OCI-LY7 (cell line): Measurements from ENCODE around the gene RPL32. TPM values are rescaled to one million over a fixed set of nuclear protein-coding genes. Genes with fewer than 3 reads are reported as not detected.

Experiments used
- BruUV-seq: library from RNA; stranded (reverse); fragments of 400-500 nt; replicated peaks from 2 replicates; lab custom pipeline; 2021; lab: Mats Ljungman, UMichigan
- CTCF ChIA-PET: fragments of 300-600 bp; sonication (Branson Sonifier 250); formaldehyde crosslinking; loops from one replicate; lab custom pipeline; 2022; ENCODE audit warnings: antibody characterized with exemption; ENCODE audit not compliant: unreplicated experiment; lab: Charles Lee
- POLR2A ChIA-PET: fragments of 300-600 bp; sonication (Branson Sonifier 250); formaldehyde crosslinking; loops from one replicate; lab custom pipeline; 2022; ENCODE audit warnings: antibody characterized with exemption; lab: Charles Lee
- DNase-seq: peaks from one replicate; pipeline ENCODE4 v3.0.0-alpha.2; 2015; ENCODE audit warnings: low spot score
- H2AFZ ChIP-seq: fragments of 200-600 bp; sonication (generic), shearing (Covaris generic); 2 replicates; pipeline ENCODE4 v1.6.1; 2014; ENCODE audit warnings: mild to moderate bottlenecking, antibody characterized with exemption, low read length, moderate library complexity
- H3K27ac ChIP-seq: fragments of 200-600 bp; sonication (generic); 2 replicates; pipeline ENCODE4 v1.5.1; 2014; ENCODE audit warnings: mixed run types, low read depth, mild to moderate bottlenecking, moderate library complexity, low read length, inconsistent platforms; ENCODE audit not compliant: poor library complexity, severe bottlenecking
- H3K36me3 ChIP-seq: fragments of 200-600 bp; sonication (generic); 2 replicates; pipeline ENCODE4 v1.6.1; 2014; ENCODE audit warnings: mild to moderate bottlenecking, antibody characterized with exemption, low read length, moderate library complexity, mixed read lengths; ENCODE audit not compliant: insufficient read depth
- H3K4me1 ChIP-seq: fragments of 200-600 bp; sonication (generic); 2 replicates; pipeline ENCODE4 v1.5.1; 2014; ENCODE audit warnings: mild to moderate bottlenecking, low read length; ENCODE audit not compliant: insufficient read depth, poor library complexity, severe bottlenecking
- H3K4me2 ChIP-seq: fragments of 200-600 bp; sonication (generic); 2 replicates; pipeline ENCODE4 v1.6.1; 2014; ENCODE audit warnings: mild to moderate bottlenecking, low read length
- H3K4me3 ChIP-seq: fragments of 200-600 bp; sonication (generic); 2 replicates; pipeline ENCODE4 v1.5.1; 2014; ENCODE audit warnings: mild to moderate bottlenecking, low read depth, low read length; ENCODE audit not compliant: poor library complexity, severe bottlenecking
- H3K79me2 ChIP-seq: fragments of 200-600 bp; sonication (generic); 2 replicates; pipeline ENCODE4 v1.6.1; 2016; ENCODE audit warnings: low read depth, mild to moderate bottlenecking, low read length, moderate library complexity, mixed read lengths; ENCODE audit not compliant: insufficient read depth
- H3K9me2 ChIP-seq: fragments of 200-600 bp; sonication (generic); 2 replicates; pipeline ENCODE4 v1.6.1; 2016; ENCODE audit warnings: mild to moderate bottlenecking, low read length, mixed read lengths; ENCODE audit not compliant: insufficient read depth
- H3K9me3 ChIP-seq: fragments of 200-600 bp; sonication (generic); 2 replicates; pipeline ENCODE4 v1.6.1; 2014; ENCODE audit warnings: mild to moderate bottlenecking, mixed run types, low read length, mixed read lengths
- H4K20me1 ChIP-seq: fragments of 200-600 bp; sonication (generic); 2 replicates; pipeline ENCODE4 v1.6.1; 2014; ENCODE audit warnings: mild to moderate bottlenecking, antibody characterized with exemption, low read length, moderate library complexity, mixed read lengths; ENCODE audit not compliant: insufficient read depth
- EZH2phosphoT487 ChIP-seq: fragments of 200-600 bp; sonication (generic); IDR thresholded peaks from 2 replicates; pipeline ENCODE4 v1.6.1; 2018; ENCODE audit warnings: low read depth, borderline replicate concordance, mild to moderate bottlenecking, mixed run types, antibody characterized with exemption, low read length, moderate library complexity, mixed read lengths
- intact Hi-C: fragments of 100-400 bp; cut with micrococcal nuclease; formaldehyde crosslinking; loops from one replicate; pipeline ENCODE4 v1.10.0; 2022; ENCODE audit not compliant: unreplicated experiment
- total RNA-seq, 2 experiments: library from RNA; depleted of rRNA in 1 of 2; stranded (reverse); fragments of >200 nt in 1 of 2; shearing (Covaris generic) in 1 of 2; gene quantifications; 2 replicates each; pipeline ENCODE4 v1.2.3, GENCODE V29; 2014 to 2022
- TF ChIP-seq, protein P1 (sequence below): fragments of 200-600 bp; sonication (generic); conservative IDR thresholded peaks from 2 replicates; pipeline ENCODE4 v1.5.1; 2014; ENCODE audit warnings: mild to moderate bottlenecking, antibody characterized with exemption, low read length, moderate library complexity, mixed read lengths

RPL32 gene
- total RNA-seq, 2 experiments from 2014 or later: 2,099 to 3,717 TPM

DNA sequence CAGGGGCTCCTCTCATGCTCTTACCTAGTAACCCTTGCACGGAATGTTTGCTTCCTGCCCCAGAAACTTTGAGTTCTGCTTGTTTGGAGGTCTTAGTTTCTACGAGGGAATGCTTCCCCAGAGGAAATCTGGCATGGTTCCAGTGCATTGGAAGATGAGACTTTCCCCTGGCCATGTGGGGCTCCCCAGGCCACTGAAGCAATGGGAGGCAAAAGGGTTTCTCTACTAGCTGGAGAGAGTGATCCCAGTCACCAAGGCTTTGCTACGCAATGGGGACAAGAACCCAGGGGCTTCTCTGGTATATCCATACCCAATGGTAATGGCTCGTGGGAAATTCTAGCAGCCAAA, 44.2 kb upstream of the RPL32 start:
- Histone ChIP-seq H3K4me1 (peaks cover 26% of the 10 kb centered on the region), H3K27ac (no peak overlapping the region), H3K79me2 (no peaks in the 10 kb centered on the region), H3K4me3 (peak overlapping the region; percentile 47), H2AFZ (peak overlapping the region; percentile 50; the same call in 1 of the 2 replicates), H3K9me3 (no peaks in the 10 kb centered on the region), H3K4me2 (peak overlapping the region; percentile 70), H4K20me1 (no peaks in the 10 kb centered on the region), H3K36me3 (no peaks in the 10 kb centered on the region), H3K9me2 (no peaks in the 10 kb centered on the region)
- CTCF ChIA-PET: interaction anchor here (0.6 to 0.8 kb wide), 2 partner anchors 98 to 610 kb away, joined by 4 read pairs; no protein-coding TSS in a partner anchor
- TF ChIP-seq EZH2phosphoT487: no peak
- TF ChIP-seq, protein P1, sequence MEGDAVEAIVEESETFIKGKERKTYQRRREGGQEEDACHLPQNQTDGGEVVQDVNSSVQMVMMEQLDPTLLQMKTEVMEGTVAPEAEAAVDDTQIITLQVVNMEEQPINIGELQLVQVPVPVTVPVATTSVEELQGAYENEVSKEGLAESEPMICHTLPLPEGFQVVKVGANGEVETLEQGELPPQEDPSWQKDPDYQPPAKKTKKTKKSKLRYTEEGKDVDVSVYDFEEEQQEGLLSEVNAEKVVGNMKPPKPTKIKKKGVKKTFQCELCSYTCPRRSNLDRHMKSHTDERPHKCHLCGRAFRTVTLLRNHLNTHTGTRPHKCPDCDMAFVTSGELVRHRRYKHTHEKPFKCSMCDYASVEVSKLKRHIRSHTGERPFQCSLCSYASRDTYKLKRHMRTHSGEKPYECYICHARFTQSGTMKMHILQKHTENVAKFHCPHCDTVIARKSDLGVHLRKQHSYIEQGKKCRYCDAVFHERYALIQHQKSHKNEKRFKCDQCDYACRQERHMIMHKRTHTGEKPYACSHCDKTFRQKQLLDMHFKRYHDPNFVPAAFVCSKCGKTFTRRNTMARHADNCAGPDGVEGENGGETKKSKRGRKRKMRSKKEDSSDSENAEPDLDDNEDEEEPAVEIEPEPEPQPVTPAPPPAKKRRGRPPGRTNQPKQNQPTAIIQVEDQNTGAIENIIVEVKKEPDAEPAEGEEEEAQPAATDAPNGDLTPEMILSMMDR: no peak
- intact Hi-C loops: no loop called here
- POLR2A ChIA-PET: interaction anchor here (0.5 to 1.0 kb wide), 3 partner anchors 15 to 401 kb away, joined by 3 read pairs; no protein-coding TSS in a partner anchor
- BruUV-seq: no TSS peak
- no peak for DNase-seq

DNA sequence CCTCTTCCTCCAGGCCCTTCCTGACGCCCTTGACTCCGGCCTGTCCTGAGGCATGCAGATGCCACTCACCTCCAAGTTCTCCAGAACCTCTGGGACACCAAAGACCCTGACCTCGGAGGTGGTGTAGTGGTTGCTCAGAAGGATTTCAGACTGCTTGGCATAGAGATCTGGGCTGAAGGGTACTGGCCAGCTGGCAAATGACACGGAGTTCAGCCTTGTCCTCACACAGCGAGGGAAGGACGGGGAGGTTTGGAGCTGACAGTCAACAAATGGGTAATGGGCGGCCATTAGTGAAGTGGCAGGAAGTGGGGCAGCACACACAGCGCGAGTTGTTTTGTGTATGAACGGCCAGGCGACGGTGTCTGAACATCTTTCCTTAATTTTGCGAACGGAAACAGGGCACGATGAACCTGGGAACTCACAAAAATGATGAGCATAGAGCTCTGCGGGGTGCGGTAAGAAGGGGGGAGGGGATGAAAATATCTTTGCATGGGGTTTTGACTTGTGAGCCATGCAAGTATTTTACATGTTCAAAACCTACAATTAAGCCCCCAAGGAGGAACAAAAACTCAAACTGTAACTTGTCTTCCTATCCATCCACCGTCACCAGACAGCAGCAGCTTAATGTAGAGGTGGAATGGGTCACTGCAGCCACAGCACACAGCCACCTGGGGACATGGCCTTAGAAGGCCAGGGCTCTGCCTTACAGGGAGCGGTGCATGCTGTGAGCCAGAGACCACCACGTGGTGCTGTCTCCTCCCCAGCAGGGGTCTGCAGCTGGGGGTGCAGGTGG, 43.6 kb upstream of the RPL32 start:
- CTCF ChIA-PET: interaction anchor here (0.8 kb wide), 1 partner anchor 98 kb away, joined by 4 read pairs; no protein-coding TSS in a partner anchor
- TF ChIP-seq EZH2phosphoT487: no peak
- TF ChIP-seq, protein P1: no peak
- POLR2A ChIA-PET: interaction anchor here (0.8 to 1.0 kb wide), 2 partner anchors 15 to 400 kb away, joined by 3 read pairs; no protein-coding TSS in a partner anchor

DNA sequence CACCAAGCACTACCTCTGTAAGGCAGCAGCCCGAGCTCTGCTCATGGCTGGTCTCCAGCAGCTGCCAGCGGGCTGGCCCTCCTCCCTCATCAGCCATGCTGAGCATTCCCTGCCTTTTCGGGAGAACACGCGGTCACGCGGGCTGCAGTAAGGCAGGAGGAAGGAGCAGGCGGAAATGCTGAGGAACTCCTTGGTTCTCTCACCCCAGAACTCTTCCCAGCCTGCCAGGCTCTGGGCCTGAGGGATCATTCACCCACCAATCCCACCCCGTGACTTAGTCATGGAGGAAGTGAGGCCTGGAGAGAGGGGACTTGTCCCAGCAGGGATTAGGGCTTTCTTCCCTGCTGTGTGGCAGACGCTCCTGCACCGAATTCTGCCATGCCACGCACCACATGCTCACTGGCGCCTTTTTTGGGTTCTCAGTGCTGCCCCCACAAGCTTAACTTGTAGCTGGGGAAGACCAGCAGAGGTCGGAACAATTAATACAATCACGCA, 42.9 kb upstream of the RPL32 start:
- intact Hi-C loops: no loop called here
- Histone ChIP-seq H3K9me2 (no peaks in the 10 kb centered on the region), H2AFZ (no peak overlapping the region; the same call in 1 of the 2 replicates), H3K27ac (no peak overlapping the region), H3K4me2 (no peak overlapping the region), H4K20me1 (no peaks in the 10 kb centered on the region), H3K36me3 (no peaks in the 10 kb centered on the region), H3K9me3 (no peaks in the 10 kb centered on the region), H3K79me2 (no peaks in the 10 kb centered on the region), H3K4me3 (no peak overlapping the region), H3K4me1 (peaks cover 26% of the 10 kb centered on the region)
- ChIA-PET CTCF (interaction anchor here (0.9 kb wide), 1 partner anchor 17 kb away, joined by 3 read pairs; no protein-coding TSS in a partner anchor), POLR2A (no interaction called here)
- BruUV-seq: no TSS peak
- DNase-seq: no peak
- no peak for TF ChIP-seq EZH2phosphoT487
- TF ChIP-seq, protein P1: peak; percentile 54; the same call in 1 of the 2 replicates

More for the DNA sequence above, 43.6 kb upstream of the RPL32 start:
- intact Hi-C loops: no loop called here
- Histone ChIP-seq H3K4me3 (no peak overlapping the region), H3K4me1 (peaks cover 26% of the 10 kb centered on the region), H3K27ac (no peak overlapping the region), H4K20me1 (no peaks in the 10 kb centered on the region), H3K36me3 (no peaks in the 10 kb centered on the region), H3K4me2 (peak overlapping the region; percentile 70), H2AFZ (peak overlapping the region; percentile 50; the same call in 1 of the 2 replicates), H3K9me2 (no peaks in the 10 kb centered on the region), H3K9me3 (no peaks in the 10 kb centered on the region), H3K79me2 (no peaks in the 10 kb centered on the region)
- no TSS peak for BruUV-seq
- DNase-seq: peak; percentile 49
